NCI-H748 (cell line): ENCODE results near the gene FAM24B.
A peak's percentile ranks its signal among the peaks of the same experiment; 100 is the strongest.
"Not testable (repeated sequence)": the region's sequence is repeated elsewhere in the genome, so short reads cannot be mapped to it uniquely, and the experiment has no call there.

Source experiments
- DNase-seq: peaks from one replicate; lab custom pipeline; 2025; ENCODE audit not compliant: unreplicated experiment; lab: John Stamatoyannopoulos, UW

FAM24B gene, protein sequence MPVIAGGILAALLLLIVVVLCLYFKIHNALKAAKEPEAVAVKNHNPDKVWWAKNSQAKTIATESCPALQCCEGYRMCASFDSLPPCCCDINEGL

DNA sequence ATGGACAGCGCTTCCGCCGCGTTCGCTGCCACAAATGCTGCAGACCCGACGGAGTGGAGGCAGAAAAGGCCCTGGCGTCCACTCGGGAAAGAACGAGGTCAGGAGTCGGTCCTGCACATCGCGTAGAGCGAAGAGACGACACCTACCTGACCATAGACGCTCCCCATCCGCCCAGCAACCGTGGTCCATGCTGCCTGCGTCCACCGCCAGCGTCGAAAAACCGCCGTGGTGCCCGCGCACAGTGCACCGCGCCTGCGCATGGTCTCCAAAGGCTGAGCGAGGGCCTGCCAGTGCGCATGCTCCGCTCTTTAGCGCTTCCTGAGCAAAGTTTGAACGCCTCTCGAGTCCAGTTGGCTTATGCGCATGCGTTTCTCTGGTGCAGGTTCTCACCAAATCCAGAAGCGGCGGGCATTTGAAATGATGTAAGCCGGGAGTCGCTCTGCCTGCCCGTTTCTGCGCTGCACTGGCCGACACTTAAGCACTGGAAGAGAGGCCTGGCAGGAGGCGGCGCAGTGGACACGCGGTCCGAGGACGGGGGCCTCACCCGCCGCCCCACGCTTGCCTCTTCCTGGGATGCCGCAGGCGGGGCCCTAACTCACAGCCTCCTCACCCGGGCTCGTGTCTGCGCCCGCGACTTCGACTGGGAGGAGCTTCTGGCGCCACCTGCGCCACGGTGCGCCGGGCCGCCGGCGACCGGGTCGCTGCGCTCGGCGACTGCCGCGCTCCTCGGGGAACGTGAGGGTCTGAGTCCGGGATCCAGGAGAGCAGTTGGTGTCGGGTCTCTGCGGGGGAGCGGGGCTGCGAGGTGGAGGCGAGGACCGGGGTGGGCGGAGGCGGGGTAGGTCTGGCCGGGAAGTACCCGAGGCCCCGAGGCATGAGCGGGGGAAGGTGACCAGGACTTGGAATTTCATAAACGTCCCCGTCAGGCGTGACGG is at the start of gene FAM24B:
Gene FAM24B (minus strand): TSS at position 243 of the 935 bp plus-strand sequence. CDS start 29,066 bp downstream, outside the sequence.
- peak; percentile 98 for DNase-seq

DNA sequence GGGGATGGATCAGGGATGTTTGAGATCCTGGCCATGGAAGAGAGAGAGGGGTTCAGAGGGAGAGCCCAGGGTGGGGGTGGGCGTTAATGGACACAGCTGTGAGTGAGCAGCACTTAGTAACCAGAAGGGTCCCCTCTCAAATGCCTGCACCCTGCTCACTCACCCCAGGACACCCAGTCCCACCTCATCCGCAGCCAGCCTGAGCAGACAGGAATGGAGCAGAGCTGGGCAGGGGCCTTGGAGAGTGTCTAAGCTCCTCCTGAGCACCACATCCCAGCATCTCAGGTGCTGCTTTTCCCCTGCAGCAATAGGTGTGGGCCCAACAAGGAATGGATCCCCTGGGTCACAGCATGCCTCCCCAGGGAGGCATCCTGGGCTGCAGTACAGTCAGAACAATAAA is 36.3 kb upstream of the FAM24B start:
- no peak for DNase-seq

DNA sequence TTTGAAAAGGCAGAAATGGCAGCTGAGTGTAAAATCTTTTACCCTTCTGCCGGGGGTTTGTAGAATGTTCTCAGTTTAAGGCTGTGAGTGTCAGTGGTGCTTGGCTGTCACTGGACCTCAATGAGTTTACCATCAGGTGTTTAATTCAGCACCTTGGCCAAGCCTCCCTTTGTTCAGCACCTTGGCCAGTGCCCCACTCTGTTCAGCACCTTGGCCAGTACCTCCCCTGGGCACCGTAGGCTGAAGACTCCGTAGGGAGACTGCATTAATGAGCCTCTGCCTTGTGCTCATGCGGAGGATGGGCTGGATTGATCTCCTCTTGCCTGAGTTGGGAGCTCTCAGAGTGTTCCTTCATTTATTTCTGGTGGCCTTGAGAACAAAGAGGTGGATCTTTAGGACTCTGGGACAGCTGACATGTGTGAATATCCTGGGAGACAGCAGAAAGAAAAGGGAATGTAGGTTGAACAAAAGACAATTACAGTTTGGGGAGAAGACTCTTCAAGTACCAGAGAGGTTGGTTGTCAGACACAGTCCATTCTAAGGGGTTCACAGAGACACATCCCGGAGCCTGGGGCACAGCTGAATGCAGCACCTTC is 32.6 kb upstream of the FAM24B start:
- no peak for DNase-seq

DNA sequence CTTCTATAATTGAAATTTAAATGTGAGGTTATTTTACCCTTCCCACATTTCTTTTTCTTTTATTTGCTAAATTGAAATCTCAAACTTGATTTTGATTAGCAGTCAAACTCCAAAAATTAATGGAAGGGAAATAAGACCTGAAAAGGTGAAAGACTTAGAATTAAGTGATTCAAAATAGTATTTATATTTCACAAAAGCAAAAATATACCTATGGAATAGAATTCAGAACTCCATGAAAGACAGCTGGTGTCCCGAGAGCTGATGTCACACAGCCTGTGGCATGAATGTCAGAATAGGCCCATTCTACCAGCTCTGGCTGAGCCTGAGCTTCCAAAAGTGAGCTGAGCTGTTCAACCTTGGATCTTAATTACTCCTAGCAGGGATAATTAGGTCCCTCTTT is 30.9 kb upstream of the FAM24B start, which contains the start of gene FAM24A:
Gene FAM24A (plus strand): TSS at position 301 of the 400 bp plus-strand sequence. CDS start 1,025 bp downstream, outside the sequence.
- no peak for DNase-seq

DNA sequence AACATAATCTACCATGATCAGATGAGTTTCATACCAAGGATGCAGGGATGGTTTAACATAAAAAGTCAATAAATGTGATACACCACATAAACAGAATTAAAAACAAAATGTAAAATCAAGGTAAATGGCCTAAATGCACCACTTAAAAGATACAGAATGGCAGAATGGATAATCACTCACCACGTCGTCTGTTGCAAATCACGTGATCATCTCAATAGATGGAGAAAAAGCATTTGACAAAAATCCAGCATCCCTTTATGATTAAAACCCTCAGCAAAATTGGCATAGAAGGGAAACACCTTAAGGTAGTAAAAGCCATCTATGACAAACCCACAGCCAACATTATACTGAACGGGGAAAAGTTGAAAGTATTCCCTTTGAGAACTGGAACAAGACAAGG is 24.5 kb upstream of the FAM24B start:
- DNase-seq, result not testable (repeated sequence)

DNA sequence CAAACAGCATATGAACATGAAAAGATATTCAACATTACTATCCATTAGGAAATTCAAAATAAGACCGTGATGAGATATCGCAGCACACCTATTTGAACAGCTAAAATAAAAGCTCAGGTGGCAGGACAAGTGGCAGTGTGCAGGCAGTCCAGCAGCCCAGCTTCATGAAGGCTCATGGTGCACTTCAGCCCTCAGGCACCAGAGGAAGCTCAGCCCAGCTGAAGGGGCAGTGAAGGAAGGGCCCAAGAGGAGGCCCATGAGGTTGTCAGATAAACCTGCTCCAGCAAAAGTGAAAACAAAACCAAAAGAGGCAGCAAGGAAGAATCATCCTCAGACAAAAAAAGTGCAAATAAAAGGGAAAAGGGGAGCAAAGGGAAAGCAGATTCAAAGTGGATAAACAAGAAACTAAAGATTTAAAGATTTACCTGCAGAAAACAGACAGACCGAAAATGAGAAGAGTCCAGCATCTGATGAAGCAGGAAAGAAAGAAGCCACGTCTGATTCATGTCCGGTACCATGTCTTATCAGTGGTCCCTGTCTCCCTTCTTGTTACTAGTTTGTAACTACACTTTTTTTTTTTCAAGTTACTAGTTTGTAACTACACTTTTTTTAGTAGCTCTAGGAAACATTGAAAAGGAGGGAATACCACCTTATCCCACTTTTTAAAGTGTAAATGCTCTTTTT is 15.0 kb upstream of the FAM24B start:
- DNase-seq, result no peak

DNA sequence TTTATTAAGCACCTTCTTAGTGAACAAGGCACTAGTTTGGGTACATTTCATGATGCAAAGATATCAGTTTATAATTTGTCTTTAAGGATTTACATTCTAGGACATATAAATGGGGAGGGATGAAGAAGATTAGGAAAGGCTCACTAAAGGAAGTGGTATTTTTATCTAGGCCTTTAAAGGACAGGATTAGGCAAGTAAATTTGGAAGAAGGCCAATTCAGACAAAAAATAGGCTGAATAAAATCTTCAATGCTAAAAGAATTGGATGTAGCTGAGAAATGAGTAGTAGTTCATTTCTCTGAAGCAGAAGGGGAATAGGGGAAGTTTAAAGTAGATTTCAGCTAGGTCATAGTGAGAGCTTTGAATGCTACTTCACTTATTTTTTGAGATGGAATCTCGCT is 4.8 kb upstream of the FAM24B start:
- no peak for DNase-seq

DNA sequence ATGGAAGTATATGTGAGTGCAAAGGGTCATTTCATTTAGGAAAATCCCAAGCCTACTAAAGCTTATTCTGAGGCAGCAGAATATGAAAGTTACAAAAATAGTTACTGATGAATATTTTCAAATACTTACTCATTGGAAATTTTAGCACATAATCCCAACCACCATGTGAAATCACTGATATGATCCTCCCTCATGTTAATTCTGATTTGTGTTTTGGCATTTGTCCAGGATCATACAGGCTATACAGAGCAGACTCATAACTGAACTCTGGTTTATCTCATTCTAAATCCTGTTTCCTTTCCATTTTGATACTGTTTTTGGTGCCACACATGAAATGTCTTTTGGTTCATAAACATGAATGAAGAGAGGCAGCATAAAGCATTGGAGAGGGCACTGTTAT is 3.4 kb upstream of the FAM24B start:
- DNase-seq, result no peak

DNA sequence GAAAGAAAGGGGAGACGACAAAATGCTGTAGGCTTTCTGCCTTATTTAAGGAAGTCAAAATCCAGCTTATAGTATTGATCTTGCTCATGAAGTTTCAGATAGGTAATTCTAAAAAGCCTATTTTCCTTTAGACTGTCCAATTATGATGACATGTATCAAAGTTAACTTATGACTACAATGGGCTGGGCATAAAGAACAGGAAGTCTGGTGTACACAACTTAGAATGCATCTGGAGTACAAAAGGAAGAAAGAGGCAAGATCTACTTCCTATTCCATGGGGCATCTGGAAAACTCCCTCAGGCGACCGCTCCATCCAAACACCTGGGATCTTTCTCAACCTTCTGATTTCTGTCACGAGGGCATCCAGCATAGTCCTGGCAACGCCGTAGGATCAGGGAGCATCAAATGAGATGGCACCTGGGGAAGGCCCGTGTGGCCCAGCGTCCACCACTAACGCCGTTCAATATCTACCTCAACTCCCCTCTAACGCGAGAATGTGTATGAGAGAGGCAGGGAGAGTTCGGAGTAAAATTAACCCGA is 512 bp downstream of the FAM24B start:
- DNase-seq, result peak; percentile 78

DNA sequence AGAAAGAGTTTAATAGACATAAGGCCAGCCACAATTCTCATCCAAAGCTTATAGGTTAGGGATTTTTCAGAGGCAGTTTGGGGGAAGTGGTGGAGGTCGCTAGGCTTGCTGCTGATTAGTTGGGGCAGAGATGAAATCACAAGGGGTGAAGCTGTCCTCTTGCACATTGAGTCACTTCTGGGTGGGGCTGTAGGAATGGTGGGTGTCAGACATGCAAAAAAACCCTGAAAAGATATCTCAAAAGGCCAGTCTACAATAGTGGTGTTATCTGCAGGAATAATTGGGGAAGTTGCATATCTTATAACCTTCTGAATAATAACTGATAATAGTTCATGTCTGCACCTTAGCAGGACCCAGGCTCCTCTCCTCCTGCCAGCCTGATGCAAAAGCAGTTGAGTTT is 2.1 kb downstream of the FAM24B start:
- DNase-seq, result no peak

DNA sequence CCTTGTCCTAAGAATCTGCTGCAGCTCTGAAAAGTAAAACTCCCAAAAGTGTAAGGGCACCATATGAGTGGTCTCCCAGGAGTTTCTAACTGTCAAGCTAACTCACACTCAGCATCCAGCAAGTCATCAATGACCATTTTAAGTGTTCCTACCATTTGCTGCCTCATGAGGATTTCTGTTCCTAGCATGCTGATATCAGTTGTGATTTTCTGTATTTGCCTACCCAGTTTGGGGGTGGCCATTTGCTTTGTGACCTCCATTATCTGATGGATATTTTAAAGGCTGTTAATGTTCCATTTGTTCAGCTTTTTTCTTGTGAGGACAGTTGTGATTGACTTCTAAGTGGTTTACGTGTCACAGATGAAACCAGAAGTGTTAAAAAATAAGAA is 2.9 kb downstream of the FAM24B start:
- no peak for DNase-seq

DNA sequence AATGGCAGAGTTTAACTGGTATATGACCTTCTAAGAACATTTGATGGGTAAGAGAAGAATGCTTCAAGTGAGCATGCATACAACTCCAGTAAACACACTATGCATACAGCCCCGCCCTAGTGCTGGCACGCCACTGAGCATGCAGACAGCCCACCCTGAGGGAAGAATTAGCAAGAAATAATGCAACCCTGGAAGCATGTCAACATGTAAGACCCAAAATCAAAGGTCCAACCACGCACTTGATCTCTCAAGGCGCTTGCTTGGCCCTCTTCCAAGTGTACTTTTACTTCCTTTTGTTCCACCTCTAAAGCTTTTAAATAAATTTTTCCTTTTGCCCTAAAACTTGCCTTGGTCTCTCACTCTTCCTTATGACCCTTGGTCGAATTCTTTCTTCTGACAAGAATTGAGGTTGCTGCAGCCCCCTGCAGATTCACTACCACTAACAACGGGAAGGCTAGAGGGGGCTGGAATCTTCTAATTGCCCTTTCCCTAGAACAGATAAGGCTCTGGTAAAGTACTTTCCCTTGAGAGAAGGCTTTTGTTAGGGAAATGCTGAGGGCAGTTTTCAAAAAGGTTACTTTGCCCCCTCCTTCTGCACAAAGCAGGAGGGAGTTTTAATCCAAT is 3.4 kb downstream of the FAM24B start:
- DNase-seq, result no peak

DNA sequence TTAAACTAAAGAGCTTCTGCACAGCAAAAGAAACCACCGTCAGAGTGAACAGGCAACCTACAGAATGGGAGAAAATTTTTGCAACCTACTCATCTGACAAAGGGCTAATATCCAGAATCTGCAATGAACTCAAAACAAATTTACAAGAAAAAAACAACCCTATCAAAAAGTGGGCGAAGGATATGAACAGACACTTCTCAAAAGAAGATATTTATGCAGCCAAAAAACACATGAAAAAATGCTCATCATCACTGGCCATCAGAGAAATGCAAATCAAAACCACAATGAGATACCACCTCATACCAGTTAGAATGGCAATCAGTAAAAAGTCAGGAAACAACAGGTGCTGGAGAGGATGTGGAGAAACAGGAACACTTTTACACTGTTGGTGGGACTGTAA is 7.4 kb downstream of the FAM24B start:
- not testable (repeated sequence) for DNase-seq

DNA sequence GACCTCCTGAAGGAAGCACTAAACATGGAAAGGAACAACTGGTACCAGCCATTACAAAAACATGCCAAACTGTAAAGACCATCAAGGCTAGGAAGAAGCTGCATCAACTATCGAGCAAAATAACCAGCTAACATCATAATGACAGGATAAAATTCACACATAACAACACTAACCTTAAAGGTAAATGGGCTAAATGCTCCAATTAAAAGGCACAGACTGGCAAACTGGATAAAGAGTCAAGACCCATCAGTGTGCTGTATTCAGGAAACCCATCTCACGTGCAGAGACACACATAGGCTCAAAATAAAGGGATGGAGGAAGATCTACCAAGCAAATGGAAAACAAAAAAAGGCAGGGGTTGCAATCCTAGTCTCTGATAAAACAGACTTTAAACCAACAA is 10.6 kb downstream of the FAM24B start:
- DNase-seq, result not testable (repeated sequence)

DNA sequence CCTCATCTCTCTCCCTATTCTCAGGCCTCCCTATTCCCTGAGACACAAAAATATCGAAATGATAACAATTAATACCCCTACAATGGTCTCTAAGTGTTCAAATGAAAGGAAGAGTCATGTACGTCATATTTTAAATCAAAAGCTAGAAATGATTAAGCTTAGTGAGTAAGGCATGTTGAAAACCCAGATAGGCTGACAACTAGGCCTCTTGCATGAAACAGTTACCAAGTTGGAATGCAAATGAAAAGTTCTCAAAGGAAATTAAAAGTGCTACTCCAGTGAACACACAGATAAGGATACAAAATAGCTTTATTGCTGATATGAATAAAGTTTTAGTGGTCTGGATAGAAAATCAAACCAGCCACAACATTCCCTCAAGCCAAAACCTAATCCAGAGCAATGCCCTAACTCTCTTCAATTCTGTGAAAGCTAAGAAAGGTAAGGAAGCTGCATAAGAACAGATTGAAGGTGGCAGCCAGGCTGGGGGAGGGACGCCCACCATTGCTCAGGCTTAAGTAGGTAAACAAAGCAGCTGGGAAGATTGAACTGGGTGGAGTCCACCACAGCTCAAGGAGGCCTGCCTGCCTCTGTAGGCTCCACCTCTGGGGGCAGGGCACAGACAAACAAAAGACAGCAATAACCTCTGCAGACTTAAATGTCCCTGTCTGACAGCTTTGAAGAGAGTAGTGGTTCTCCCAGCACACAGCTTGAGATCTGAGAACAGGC is 12.5 kb downstream of the FAM24B start:
- DNase-seq, result not testable (repeated sequence)

DNA sequence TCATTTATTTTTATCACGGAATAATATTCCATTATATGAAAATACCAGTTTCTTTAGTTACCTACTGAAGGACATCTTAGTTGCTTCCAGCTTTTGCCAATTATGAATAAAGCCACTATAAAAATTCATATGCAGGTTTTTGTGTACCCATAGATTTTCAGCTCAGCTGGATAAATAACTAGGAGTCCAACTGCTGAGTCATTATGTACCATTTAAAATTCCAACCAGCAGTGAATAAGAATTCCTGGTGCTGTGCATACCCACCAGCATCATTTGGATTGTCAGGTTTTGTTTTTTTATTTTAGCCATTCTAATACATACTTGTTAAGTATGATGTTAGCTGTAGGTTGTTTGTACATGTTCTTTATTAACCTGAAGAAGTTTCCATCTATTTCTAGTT is 14.5 kb downstream of the FAM24B start:
- DNase-seq, result no peak

DNA sequence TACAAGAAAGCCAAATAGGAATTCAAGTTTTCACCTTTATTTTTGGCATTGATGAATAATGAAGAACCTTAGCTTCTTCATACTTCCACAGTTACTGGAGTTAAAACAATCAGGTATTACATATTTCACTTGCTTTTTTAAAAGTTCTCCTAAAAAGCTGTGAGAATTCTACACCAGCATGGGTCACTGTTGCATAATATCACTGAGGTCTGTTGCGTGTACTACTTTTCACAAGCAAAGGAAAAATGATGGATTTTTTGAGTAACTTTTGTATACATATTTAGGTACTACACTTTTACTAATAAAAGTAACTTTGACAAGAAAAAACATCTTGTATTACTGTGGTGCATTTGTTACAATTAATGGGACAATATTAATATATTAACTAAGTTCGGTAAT is 15.2 kb downstream of the FAM24B start:
- DNase-seq, result no peak

DNA sequence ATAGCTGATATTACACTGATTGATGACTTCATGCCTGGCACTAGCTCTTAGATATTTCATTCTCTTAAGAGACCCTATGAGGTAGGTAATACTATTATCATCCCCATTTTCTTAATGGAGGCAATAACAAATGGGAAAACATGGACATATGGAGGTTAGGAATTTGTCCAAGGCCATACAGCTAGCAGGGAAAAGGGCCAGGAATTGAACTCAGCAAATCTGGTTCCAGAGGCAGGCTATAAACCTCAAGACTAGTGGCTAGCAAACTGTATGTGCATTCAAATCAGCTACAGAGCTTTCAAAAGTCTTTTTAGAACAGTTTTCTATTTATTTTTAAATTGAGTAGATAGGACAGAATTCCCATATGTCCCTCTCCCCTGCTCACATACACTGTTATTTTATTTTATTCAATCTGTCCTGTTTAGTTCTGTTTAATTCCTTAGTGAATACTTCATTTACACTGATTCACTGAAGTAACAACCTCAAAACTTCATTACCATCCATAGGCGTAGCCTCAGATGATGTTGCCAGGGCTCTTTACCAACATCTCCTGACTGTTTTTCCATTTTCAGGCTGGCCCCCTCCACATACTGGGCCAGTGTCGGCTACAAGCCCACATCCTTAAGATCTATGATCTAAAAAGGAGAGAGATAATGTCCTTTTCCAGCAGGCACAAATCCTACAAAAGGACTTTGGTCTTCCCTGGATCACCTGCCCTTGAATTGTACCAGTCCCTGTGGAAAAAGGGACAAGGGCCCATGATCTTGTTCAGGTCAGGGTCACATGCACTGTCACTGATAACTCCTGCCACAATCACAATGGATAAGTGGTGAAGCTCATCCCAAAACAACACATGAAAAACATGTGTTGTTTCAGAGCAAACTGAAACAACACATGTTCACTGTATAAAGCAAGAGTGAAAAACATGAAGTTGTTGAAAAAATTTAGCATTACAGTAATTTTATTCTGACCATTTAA is 15.9 kb downstream of the FAM24B start:
- DNase-seq, result no peak

DNA sequence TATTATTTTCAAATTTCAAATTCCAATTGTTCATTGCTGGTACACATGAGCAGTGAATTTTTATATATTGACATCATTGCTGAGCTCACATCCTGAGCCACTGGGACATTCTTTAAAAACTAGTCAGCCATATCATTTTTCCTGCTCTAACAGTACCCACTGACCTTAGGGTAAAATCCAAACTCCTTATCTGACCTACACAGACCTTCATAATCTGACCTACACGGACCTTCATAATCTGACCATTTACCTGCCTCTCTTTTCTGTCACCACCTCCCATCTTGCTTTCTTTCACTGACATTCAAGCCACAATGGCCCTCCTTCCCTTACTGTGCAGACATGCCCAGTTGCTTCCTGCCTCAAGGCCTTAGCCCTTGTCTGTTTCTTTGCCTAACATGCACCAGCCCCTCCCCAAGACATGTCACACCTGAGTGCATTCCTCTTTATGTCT is 17.6 kb downstream of the FAM24B start:
- DNase-seq, result no peak
